Stimulated activated CD4-positive, alpha-beta T cell treated with anti-CD3 and anti-CD28 coated beads, Interleukin-4, amount 100 ng/mL, for 24 hours (primary cell): ENCODE results near the gene PSMD1.
A peak's percentile ranks its signal among the peaks of the same experiment; 100 is the strongest.

ENCODE experiments used
- DNase-seq: peaks from one replicate; pipeline ENCODE4 v3.0.0-alpha.2; 2020

PSMD1 gene

GRCh38 chr2:231036578-231037106, 20.0 kb upstream of the PSMD1 start:
- DNase-seq: no peak

GRCh38 chr2:231037202-231037730, 19.4 kb upstream of the PSMD1 start, which contains the start of gene C2orf72:
C2orf72 (plus strand) TSS chr2:231037523; CDS start chr2:231037566, 43 bp downstream.
- DNase-seq: no peak

- DNase-seq: no peak
These were observed 18.8 kb upstream of the PSMD1 start for GRCh38 chr2:231037731-231038482.

- no peak for DNase-seq
These were observed 18.0 kb upstream of the PSMD1 start for GRCh38 chr2:231038483-231039293.

- no peak for DNase-seq
These were observed 17.4 kb upstream of the PSMD1 start for GRCh38 chr2:231039294-231039664.

GRCh38 chr2:231039821-231040364, 16.8 kb upstream of the PSMD1 start:
- no peak for DNase-seq

DNA sequence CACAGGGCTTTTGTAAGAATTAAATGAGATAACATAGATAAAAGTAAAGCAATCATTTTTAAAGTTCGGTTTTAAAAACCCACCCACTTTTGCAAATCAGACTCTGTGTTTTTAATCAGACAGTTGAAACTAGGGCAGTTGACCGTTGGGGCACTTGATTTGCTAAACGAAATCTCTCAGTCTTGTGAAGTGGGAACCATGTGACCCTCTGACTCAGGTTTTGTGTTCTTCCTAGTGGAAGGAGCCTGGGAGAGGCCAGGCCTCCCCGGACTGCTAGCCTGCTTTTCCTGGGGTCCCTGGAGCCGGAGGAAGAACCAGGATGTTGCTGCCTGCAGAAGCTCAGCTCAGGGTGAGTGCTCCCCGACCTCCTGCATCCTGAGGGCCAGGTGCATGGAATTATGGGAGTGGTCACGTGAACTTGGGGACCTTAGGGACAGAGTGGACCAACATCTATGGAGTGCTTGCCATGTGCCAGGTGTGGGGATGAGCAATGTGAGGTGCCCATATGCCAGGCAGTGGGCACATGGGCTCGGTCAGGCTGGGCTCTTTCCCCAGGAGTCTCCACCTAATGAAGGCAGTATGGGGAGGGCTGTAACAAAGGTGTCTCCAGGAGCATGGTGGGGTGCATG, 15.5 kb upstream of the PSMD1 start:
- no peak for DNase-seq

- DNase-seq: no peak
These were observed 12.9 kb upstream of the PSMD1 start for GRCh38 chr2:231043796-231044195.

- no peak for DNase-seq
These were observed 9.8 kb upstream of the PSMD1 start for GRCh38 chr2:231046916-231047273.

- DNase-seq: no peak
These were observed 9.3 kb upstream of the PSMD1 start for GRCh38 chr2:231047274-231047922.

DNA sequence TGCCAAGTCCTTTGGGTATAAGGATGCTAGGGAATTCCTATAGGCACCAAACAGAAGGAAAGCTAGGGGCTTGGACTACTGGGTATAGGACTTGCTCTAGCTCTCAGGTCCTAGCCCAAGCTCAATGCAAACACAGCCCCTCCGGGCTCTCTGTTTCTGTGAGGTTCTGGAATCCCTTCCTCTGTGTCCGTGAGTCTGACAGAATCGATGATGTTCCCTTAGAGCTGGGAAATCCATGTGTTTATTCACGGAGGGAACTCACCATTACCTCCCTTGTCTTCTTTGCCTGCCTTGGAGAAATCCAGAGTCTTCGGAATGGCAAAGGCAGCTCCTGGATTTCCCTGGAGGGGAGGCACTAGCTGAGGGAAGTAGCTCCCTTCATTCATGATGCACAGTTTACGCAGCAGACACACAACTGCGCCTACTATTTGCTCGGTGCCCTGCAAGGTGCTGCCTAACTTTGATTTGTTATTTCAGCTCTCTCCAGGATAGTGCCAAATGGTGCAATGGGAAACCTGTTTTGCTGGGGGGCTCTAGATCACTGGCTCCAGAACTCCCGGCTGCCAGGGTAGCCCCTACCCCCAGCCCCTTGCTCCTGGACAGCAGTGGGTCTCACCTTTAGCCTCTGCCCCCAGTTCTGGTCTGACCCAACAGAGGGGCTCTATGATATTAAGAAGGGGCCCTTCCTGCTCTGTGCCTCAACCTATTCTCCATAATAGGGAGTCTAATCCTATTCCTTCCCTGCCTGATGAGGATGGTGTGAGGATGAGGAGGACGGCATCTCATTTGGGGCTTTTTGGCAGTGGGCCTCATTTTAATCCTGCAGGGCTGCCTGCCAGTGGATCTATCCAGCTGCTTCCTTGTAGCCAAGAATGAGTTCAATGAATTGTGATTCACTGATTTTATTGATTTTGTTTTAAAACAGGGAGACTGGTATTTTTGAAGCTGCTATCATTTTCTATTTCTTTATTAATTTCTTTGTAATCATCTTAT, 8.4 kb upstream of the PSMD1 start:
- DNase-seq: no peak

DNA sequence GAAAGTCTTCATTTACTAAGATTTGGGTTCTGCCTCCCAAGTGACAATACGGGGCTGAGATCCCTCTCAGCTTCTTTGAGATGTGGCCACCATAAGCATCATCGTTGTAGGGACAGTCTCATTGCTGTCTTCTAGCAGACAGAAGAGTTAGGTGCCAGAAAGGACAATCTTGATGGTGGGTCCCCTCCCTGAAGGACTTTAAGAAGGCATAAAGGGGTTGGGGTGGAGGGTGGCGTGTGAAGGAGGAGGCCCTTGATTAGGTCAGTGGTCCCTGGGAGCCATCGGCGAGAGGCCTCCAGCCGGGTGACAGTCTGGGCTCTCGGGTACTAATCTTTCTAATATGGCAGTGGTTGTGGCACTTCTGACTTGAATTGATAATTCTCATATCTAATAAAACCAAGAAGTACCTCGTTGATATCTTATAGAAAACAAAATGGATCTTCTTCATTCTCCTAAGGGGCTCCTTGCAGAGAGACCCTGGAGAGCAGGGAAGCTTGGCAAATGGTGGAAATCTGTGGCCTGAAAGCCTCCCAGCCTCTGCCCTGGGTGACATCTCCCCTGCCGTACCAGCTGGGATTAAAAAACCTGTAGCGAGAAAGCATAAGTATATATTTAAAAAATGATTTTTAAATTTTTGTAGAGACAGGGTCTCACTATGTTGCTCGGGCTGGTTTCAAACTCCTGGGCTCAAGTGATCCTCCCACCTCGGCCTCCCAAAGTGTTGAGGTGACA, 7.2 kb upstream of the PSMD1 start:
- no peak for DNase-seq

GRCh38 chr2:231050018-231050901, 6.4 kb upstream of the PSMD1 start:
- DNase-seq: no peak

DNA sequence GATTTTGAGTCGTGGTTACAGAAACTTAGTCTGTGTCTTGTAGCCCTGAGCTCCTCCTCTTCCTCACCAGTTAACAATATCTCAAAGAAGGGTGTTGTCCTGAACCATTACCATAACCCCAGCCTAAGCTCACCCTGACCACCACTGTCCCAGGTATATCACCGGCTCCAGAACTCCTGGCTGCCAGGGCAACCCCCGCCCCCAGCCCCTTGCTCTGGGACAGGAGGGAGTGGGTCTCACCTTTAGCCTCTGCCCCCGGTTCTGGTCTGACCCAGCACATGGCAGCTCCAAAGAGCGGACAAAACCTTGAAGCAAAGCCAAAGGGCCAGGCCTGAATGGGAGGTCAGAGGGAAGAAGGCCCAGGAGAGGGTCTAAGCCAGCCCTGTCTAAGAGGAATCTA, 5.6 kb upstream of the PSMD1 start:
- no peak for DNase-seq

- DNase-seq: peak; percentile 85
These were observed 3.9 kb upstream of the PSMD1 start for GRCh38 chr2:231052494-231053451.

DNA sequence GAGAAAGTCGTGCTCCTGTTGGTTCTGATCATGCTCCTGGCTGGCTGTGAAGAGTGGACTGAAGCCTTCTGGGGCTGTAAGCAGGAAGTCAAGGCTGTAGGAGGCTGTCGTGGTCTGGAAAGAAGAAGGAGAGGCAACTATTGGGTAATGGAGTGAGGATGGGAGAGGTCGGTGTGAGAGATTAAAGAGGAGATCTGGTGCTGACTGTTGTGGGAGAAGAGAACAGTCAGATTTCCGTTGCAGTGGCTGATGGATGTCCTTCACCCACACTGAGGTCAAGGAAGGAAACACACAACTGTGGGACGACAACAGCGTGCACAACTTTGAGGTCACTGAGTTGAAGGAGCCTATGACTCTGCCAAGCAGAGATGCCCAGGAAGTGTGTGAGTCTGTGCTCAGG, 2.8 kb upstream of the PSMD1 start:
- no peak for DNase-seq

DNA sequence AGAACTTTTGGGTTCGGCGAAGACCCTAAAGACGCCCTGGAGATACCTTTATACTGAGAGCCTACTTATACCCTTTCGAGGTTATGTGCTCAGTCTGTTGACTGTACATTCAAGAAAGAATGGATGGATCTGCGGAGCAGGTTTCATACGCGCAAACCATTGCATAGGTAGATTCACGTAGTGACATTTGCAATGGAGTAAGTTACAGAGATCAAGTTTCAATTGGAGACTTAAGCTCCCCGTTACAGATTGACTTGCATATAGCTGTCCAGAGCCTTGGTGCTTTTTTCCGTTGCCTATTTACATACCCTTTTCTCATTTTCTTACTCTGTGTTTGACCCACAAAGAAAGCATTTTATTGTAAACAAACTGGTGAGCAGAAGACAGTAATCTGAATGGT, 923 bp downstream of the PSMD1 start:
- DNase-seq: no peak
